Measurements from ENCODE around the gene UAP1. TPM values are rescaled to one million over a fixed set of nuclear protein-coding genes. Genes with fewer than 3 reads are reported as not detected.

The UAP1 gene
- total RNA-seq, 2 experiments from 2014 or later = 44.5 to 45.8 TPM

GRCh38 chr1:162632698-162633080 is 71.2 kb downstream of the UAP1 start:
- Mint-ChIP-seq H3K4me1 (ENCODE audit: low read depth) (no peaks in the 10 kb centered on the region), H3K9me3 (no peaks in the 10 kb centered on the region), H3K4me3 (no peak overlapping the region), H3K27ac (no peak overlapping the region), H3K36me3 (ENCODE audit: low read depth) (no peaks in the 10 kb centered on the region), H3K27me3 (peaks cover 3% of the 10 kb centered on the region)
- ChIA-PET CTCF (no interaction called here), POLR2A (no interaction called here)
- Histone ChIP-seq H3K9me3 (ENCODE audit: control insufficient read depth in 1 of 2, insufficient read depth in 1 of 2, low read length in 2 of 2) (no peaks in the 10 kb centered on the region), H3K36me3 (ENCODE audit: insufficient read depth, low read length) (no peaks in the 10 kb centered on the region), H3K4me3 (ENCODE audit: low read length) (no peak overlapping the region), H3K27me3 (ENCODE audit: control insufficient read depth in 1 of 2, insufficient read depth in 2 of 2, low read length in 2 of 2) (no peaks in the 10 kb centered on the region), H3K27ac (ENCODE audit: low read depth in 1 of 2, low read length in 2 of 2) (no peak overlapping the region), H3K4me1 (ENCODE audit: insufficient read depth, low read length) (no peaks in the 10 kb centered on the region)
- intact Hi-C loops (cut with DNase I, micrococcal nuclease) = no loop called here
- no peak for ATAC-seq (ENCODE audit: poor library complexity)
- TF ChIP-seq, protein P1, sequence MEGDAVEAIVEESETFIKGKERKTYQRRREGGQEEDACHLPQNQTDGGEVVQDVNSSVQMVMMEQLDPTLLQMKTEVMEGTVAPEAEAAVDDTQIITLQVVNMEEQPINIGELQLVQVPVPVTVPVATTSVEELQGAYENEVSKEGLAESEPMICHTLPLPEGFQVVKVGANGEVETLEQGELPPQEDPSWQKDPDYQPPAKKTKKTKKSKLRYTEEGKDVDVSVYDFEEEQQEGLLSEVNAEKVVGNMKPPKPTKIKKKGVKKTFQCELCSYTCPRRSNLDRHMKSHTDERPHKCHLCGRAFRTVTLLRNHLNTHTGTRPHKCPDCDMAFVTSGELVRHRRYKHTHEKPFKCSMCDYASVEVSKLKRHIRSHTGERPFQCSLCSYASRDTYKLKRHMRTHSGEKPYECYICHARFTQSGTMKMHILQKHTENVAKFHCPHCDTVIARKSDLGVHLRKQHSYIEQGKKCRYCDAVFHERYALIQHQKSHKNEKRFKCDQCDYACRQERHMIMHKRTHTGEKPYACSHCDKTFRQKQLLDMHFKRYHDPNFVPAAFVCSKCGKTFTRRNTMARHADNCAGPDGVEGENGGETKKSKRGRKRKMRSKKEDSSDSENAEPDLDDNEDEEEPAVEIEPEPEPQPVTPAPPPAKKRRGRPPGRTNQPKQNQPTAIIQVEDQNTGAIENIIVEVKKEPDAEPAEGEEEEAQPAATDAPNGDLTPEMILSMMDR (IDR thresholded peaks at IDR 0.05) = no peak
- DNase-seq = no peak

- no peak overlapping the region for H3K27ac Mint-ChIP-seq
- H3K4me3 ChIP-seq (ENCODE audit: low read length) = no peak overlapping the region
- TF ChIP-seq, protein P1 (IDR thresholded peaks at IDR 0.05) = no peak
- no peaks in the 10 kb centered on the region for H3K36me3 ChIP-seq (ENCODE audit: insufficient read depth, low read length)
- DNase-seq = no peak
- H3K9me3 Mint-ChIP-seq = no peaks in the 10 kb centered on the region
- H3K4me1 ChIP-seq (ENCODE audit: insufficient read depth, low read length) = no peaks in the 10 kb centered on the region
- ChIA-PET POLR2A (no interaction called here), CTCF (no interaction called here)
- no peak overlapping the region for H3K4me3 Mint-ChIP-seq
- ATAC-seq (ENCODE audit: poor library complexity) = no peak
- no peaks in the 10 kb centered on the region for H3K27me3 Mint-ChIP-seq
- no peaks in the 10 kb centered on the region for H3K9me3 ChIP-seq (ENCODE audit: control insufficient read depth in 1 of 2, insufficient read depth in 1 of 2, low read length in 2 of 2)
- no peaks in the 10 kb centered on the region for H3K36me3 Mint-ChIP-seq (ENCODE audit: low read depth)
- H3K27me3 ChIP-seq (ENCODE audit: control insufficient read depth in 1 of 2, insufficient read depth in 2 of 2, low read length in 2 of 2) = no peaks in the 10 kb centered on the region
- H3K4me1 Mint-ChIP-seq (ENCODE audit: low read depth) = no peaks in the 10 kb centered on the region
- no peak overlapping the region for H3K27ac ChIP-seq (ENCODE audit: low read depth in 1 of 2, low read length in 2 of 2)
- intact Hi-C loops (cut with DNase I, micrococcal nuclease) = no loop called here
These were observed 71.7 kb downstream of the UAP1 start for GRCh38 chr1:162633081-162633762.

DNA sequence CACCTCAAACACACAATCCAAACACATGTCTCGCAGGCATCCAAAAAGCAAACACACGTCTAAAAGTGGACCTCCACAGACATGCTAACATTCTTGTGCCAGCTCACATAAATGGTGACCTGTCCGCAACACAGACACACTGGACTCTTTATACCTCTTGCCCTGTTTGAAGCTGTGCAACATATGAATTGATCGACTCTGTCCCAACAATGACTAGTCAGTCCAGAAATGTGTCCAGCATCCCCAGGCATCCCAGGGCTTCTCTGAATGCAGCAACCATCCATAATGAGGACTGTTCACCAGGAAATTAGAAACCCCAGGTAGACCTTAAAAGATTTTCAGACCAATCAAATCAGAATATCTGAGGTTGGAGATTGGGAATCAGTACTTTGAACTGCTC is 73.9 kb downstream of the UAP1 start:
- H3K36me3 ChIP-seq (ENCODE audit: insufficient read depth, low read length) = no peaks in the 10 kb centered on the region
- H3K9me3 Mint-ChIP-seq = no peaks in the 10 kb centered on the region
- no peaks in the 10 kb centered on the region for H3K4me1 Mint-ChIP-seq (ENCODE audit: low read depth)
- no peaks in the 10 kb centered on the region for H3K4me1 ChIP-seq (ENCODE audit: insufficient read depth, low read length)
- H3K27me3 ChIP-seq (ENCODE audit: control insufficient read depth in 1 of 2, insufficient read depth in 2 of 2, low read length in 2 of 2) = no peaks in the 10 kb centered on the region
- TF ChIP-seq, protein P1 (IDR thresholded peaks at IDR 0.05) = no peak
- no peak overlapping the region for H3K27ac Mint-ChIP-seq
- intact Hi-C loops (cut with DNase I, micrococcal nuclease) = no loop called here
- H3K4me3 ChIP-seq (ENCODE audit: low read length) = no peak overlapping the region
- DNase-seq (no peak), ATAC-seq (ENCODE audit: poor library complexity) (no peak)
- ChIA-PET POLR2A (no interaction called here), CTCF (no interaction called here)
- no peaks in the 10 kb centered on the region for H3K36me3 Mint-ChIP-seq (ENCODE audit: low read depth)
- H3K9me3 ChIP-seq (ENCODE audit: control insufficient read depth in 1 of 2, insufficient read depth in 1 of 2, low read length in 2 of 2) = no peaks in the 10 kb centered on the region
- H3K4me3 Mint-ChIP-seq = no peak overlapping the region
- peaks cover 5% of the 10 kb centered on the region for H3K27me3 Mint-ChIP-seq
- H3K27ac ChIP-seq (ENCODE audit: low read depth in 1 of 2, low read length in 2 of 2) = no peak overlapping the region
